Activated T-helper 9 cell treated with anti-CD3 and anti-CD28 coated beads, Interleukin-2, amount 50 U/mL, for 16 hours (primary cell): ENCODE results near the gene PPARG.

ENCODE experiments used
- DNase-seq: peaks from one replicate; pipeline ENCODE4 v3.0.0-alpha.2; 2020; ENCODE audit warnings: low read depth

The PPARG gene

GRCh38 chr3:12415014-12415680, 126.3 kb downstream of the PPARG start:
- no peak for DNase-seq

GRCh38 chr3:12416731-12417130, 127.9 kb downstream of the PPARG start:
- DNase-seq: no peak

- DNase-seq: no peak
Observed at GRCh38 chr3:12420393-12420792, 131.5 kb downstream of the PPARG start.

GRCh38 chr3:12421132-12421531, 132.3 kb downstream of the PPARG start:
- DNase-seq: no peak

- no peak for DNase-seq
Observed at GRCh38 chr3:12423131-12423530, 134.3 kb downstream of the PPARG start.

- DNase-seq: no peak
Observed at GRCh38 chr3:12423918-12424630, 135.2 kb downstream of the PPARG start.

- no peak for DNase-seq
Observed at GRCh38 chr3:12424635-12425319, 135.9 kb downstream of the PPARG start.

GRCh38 chr3:12425850-12426579, 137.1 kb downstream of the PPARG start:
- no peak for DNase-seq

GRCh38 chr3:12427551-12427950, 138.7 kb downstream of the PPARG start:
- DNase-seq: no peak

GRCh38 chr3:12428126-12428525, 139.3 kb downstream of the PPARG start:
- no peak for DNase-seq

GRCh38 chr3:12430086-12430485, 141.2 kb downstream of the PPARG start:
- no peak for DNase-seq

GRCh38 chr3:12433823-12434222, 145.0 kb downstream of the PPARG start:
- DNase-seq: no peak

- DNase-seq: no peak
Observed at GRCh38 chr3:12436514-12437220, 147.8 kb downstream of the PPARG start.

GRCh38 chr3:12437221-12437605, 148.3 kb downstream of the PPARG start:
- DNase-seq: no peak

- no peak for DNase-seq
Observed at GRCh38 chr3:12437861-12438260, 149.0 kb downstream of the PPARG start.

GRCh38 chr3:12438318-12438717, 149.4 kb downstream of the PPARG start:
- no peak for DNase-seq

- DNase-seq: no peak
Observed at GRCh38 chr3:12439161-12439940, 150.5 kb downstream of the PPARG start.

- DNase-seq: no peak
Observed at GRCh38 chr3:12440927-12441714, 152.3 kb downstream of the PPARG start.

- no peak for DNase-seq
Observed at GRCh38 chr3:12442654-12443501, 154.0 kb downstream of the PPARG start.
